ENCODE data around the gene HIPK4. TPM values are rescaled to one million over a fixed set of nuclear protein-coding genes. Genes with fewer than 3 reads are reported as not detected.

The HIPK4 gene
- total RNA-seq, 1 experiment from 2014 or later: 0.31 TPM

DNA sequence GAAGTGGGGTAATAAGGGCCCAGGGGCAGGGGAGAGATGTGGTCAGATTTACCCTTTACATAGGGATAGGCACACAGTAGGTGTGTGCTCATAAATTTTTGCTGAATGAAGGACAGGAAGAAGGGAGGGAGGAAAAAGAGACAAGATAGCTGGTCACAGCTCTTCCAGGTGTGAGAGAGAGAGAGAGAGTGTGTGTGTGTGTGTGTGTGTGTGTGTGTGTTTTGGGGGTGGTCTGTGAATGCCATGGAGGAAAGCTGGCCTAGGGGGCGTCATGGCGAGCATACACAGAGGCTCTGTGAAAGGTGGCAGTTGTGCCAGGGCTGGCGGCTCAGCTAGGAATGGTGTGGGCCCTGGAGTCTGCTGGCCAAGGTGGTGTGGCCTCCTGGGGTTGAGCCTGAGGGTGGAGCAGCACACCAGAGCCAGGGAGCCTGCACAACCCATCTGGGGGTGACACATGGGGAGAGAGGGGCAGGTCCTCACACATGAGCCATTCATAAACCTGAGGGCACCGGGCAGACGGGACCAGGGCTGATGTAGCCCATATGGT lies 29.2 kb upstream of the HIPK4 start (continued):
- TF ChIP-seq, protein P1, sequence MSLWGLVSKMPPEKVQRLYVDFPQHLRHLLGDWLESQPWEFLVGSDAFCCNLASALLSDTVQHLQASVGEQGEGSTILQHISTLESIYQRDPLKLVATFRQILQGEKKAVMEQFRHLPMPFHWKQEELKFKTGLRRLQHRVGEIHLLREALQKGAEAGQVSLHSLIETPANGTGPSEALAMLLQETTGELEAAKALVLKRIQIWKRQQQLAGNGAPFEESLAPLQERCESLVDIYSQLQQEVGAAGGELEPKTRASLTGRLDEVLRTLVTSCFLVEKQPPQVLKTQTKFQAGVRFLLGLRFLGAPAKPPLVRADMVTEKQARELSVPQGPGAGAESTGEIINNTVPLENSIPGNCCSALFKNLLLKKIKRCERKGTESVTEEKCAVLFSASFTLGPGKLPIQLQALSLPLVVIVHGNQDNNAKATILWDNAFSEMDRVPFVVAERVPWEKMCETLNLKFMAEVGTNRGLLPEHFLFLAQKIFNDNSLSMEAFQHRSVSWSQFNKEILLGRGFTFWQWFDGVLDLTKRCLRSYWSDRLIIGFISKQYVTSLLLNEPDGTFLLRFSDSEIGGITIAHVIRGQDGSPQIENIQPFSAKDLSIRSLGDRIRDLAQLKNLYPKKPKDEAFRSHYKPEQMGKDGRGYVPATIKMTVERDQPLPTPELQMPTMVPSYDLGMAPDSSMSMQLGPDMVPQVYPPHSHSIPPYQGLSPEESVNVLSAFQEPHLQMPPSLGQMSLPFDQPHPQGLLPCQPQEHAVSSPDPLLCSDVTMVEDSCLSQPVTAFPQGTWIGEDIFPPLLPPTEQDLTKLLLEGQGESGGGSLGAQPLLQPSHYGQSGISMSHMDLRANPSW (CRISPR knock-in tag; conservative IDR thresholded peaks at IDR 0.05; ENCODE audit: low read depth): no peak
- TF ChIP-seq ZNF263 (CRISPR knock-in tag; IDR thresholded peaks at IDR 0.05; ENCODE audit: low read depth) (no peak), RELA (CRISPR knock-in tag; IDR thresholded peaks at IDR 0.05; ENCODE audit: borderline replicate concordance) (no peak), MYBL2 (CRISPR knock-in tag; IDR thresholded peaks at IDR 0.05) (no peak), HMGA2 (CRISPR knock-in tag; IDR thresholded peaks at IDR 0.05) (no peak), ZNF138 (CRISPR knock-in tag; conservative IDR thresholded peaks at IDR 0.05) (no peak), PREB (CRISPR knock-in tag; IDR thresholded peaks at IDR 0.05; ENCODE audit: borderline replicate concordance) (no peak)
- TF ChIP-seq, protein P2, sequence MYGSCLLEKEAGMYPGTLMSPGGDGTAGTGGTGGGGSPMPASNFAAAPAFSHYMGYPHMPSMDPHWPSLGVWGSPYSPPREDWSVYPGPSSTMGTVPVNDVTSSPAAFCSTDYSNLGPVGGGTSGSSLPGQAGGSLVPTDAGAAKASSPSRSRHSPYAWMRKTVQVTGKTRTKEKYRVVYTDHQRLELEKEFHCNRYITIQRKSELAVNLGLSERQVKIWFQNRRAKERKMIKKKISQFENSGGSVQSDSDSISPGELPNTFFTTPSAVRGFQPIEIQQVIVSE (CRISPR knock-in tag; IDR thresholded peaks at IDR 0.05; ENCODE audit: borderline replicate concordance): no peak

GRCh38 chr19:40418040-40418439 lies 28.1 kb upstream of the HIPK4 start:
- TF ChIP-seq ZNF512 (CRISPR knock-in tag; IDR thresholded peaks at IDR 0.05; ENCODE audit: borderline replicate concordance): peak; percentile 73; the same call in 1 of the 2 replicates
- TF ChIP-seq ZBTB43 (CRISPR knock-in tag; IDR thresholded peaks at IDR 0.05): no peak
- no peaks in the 10 kb centered on the region; the same call in 1 of the 2 replicates for H3K36me3 Mint-ChIP-seq
- ChIA-PET POLR2A (no interaction called here), CTCF (interaction anchor here (1.2 kb wide), 1 partner anchor 70 kb away, joined by 3 read pairs; no protein-coding TSS in a partner anchor)
- ATAC-seq (no peak), DNase-seq (ENCODE audit: low spot score) (no peak)
- H3K27me3 Mint-ChIP-seq (ENCODE audit: low read depth): no peaks in the 10 kb centered on the region; the same call in 1 of the 2 replicates
- H3K27ac Mint-ChIP-seq: peak overlapping the region; percentile 76; the same call in 1 of the 2 replicates
- peaks cover 31% of the 10 kb centered on the region for H3K4me1 Mint-ChIP-seq
- no peaks in the 10 kb centered on the region for H3K9me3 Mint-ChIP-seq
- H3K4me3 Mint-ChIP-seq: no peak overlapping the region

GRCh38 chr19:40417643-40417981 lies 27.6 kb upstream of the HIPK4 start:
- Mint-ChIP-seq H3K36me3 (no peaks in the 10 kb centered on the region; the same call in 1 of the 2 replicates), H3K9me3 (no peaks in the 10 kb centered on the region), H3K27ac (no peak overlapping the region), H3K4me3 (no peak overlapping the region), H3K27me3 (ENCODE audit: low read depth) (no peaks in the 10 kb centered on the region; the same call in 1 of the 2 replicates), H3K4me1 (peaks cover 32% of the 10 kb centered on the region)
- no peak for DNase-seq (ENCODE audit: low spot score)
- ATAC-seq: no peak
- CTCF ChIA-PET: interaction anchor here (0.6 to 1.2 kb wide), 4 partner anchors 9 to 342 kb away, joined by 3 to 5 read pairs (median 3); partner anchors contain the start of gene SERTAD1
- POLR2A ChIA-PET: interaction anchor here (0.6 kb wide), 1 partner anchor 26 kb away, joined by 3 read pairs; no protein-coding TSS in a partner anchor
- no peak for TF ChIP-seq ZMAT4 (CRISPR knock-in tag; IDR thresholded peaks at IDR 0.05)
- TF ChIP-seq ZNF219 (CRISPR knock-in tag; IDR thresholded peaks at IDR 0.05; ENCODE audit: borderline replicate concordance): no peak
- no peak for TF ChIP-seq RORB (CRISPR knock-in tag; IDR thresholded peaks at IDR 0.05)
- no peak for TF ChIP-seq ZNF512 (CRISPR knock-in tag; IDR thresholded peaks at IDR 0.05; ENCODE audit: borderline replicate concordance)
- no peak for TF ChIP-seq ZNF532 (CRISPR knock-in tag; IDR thresholded peaks at IDR 0.05; ENCODE audit: borderline replicate concordance)
- TF ChIP-seq, protein P3, sequence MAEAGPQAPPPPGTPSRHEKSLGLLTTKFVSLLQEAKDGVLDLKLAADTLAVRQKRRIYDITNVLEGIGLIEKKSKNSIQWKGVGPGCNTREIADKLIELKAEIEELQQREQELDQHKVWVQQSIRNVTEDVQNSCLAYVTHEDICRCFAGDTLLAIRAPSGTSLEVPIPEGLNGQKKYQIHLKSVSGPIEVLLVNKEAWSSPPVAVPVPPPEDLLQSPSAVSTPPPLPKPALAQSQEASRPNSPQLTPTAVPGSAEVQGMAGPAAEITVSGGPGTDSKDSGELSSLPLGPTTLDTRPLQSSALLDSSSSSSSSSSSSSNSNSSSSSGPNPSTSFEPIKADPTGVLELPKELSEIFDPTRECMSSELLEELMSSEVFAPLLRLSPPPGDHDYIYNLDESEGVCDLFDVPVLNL (CRISPR knock-in tag; IDR thresholded peaks at IDR 0.05; ENCODE audit: borderline replicate concordance, low read depth): no peak

Measured in WTC11 (cell line).